GM21447 (cell line): Measurements from ENCODE around the gene GRHL3.

Experiments
- ATAC-seq: cut with Tn5 transposase; IDR thresholded peaks from one replicate; pipeline ENCODE4 v1.9.1; 2021; ENCODE audit not compliant: unreplicated experiment

Gene GRHL3

DNA sequence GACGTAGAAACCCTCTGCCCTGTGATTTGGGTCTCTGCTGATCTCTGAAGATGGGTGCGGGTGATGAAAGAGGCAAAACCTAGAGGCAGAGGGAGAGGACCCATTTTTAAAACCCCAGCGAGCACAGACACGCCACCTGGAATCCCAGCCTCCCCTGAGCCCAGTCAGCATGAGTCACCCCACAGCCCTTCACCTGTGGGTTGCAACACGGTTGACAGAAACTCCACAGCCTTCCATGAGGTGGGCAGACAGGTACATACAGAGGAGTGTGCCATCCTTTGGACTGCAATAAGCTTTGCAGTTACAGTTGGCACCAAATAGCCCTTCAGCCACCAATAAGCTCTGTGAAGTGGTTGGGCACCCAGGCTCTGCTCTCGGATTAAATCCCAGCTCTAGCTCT, 2.1 kb upstream of the GRHL3 start:
- no peak for ATAC-seq

DNA sequence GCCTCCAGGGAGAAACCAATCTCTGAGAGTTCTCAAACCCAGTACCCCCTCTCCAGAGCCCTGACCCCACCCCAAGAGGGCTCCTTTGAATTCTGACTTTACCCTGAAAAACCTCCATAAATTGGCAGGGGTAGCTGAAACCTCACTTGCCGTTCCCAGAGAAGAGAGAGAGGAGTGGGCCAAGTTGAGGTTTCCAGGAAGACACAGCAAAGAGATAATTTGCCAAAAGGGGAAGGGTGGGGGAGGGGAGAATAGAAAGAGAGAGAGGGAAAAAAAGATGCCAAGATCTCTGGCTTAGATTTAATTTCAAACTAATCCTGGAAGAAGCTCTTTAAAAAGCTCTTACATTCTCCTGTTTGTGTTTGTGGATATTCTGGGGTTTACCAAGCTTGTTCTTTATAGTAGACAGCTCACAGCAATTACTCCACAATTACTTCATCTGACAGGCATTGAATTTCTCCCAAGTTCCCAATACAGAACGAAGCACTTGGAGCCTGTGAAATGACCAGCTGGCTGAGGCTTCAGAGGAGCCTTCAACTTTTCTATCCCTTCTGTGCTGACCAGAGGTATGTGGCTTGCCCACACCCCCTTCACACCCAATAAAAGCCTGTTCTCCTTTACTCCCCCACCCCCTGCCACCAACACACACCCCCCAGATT, 1.1 kb upstream of the GRHL3 start:
- ATAC-seq: no peak

DNA sequence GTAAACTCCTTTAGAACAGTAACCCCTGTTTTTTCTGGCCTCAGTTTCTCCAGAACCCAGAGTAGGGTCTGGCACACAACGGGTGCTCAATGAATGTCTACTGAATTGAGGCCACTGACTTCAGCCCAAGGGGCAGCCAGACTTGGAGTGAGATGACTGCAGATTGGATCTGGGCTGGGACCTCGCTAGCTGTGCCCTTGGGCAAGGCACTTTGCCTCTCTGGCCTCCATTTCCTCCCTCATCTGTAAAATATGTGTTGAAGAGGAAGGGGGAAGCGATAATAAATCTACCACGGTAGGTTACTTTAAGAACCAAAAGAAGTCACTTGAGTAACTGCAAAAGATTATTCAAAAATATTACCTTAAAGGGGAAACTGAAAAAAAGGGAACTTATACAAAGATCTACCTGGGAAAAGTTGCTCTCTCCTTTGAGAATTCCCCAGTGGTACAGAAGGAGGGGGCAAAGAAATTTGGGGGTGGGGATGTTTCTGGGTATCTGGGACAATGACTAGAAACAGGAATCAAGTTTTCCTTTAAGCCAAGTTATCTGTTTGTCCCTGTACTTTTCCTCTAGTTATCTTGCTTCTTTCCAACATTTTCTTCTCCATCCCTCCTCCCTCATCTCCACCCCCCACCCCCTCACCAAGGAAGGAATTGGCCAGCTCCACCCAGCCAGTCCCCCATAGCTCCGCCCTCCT, 394 bp upstream of the GRHL3 start:
- ATAC-seq: no peak

DNA sequence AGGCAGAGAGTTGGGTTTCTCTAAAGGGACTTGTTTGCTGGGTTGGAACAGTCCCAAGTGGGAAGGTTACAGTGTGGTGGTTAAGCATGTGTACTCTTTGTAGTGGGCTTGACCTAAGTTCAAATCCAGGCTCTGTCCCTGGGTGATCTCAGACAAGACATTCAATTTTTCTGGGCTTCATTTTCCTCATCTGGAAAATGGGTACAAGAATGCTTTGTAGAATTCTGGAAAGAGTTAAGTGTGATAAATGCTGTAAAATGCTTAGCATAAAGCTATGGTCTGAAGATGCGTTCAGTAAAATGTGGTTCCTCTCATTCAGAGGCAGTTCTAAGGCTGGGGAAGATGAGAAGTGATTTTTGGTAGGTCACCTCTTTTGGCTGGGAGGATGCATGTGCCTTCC, 805 bp downstream of the GRHL3 start:
- no peak for ATAC-seq

DNA sequence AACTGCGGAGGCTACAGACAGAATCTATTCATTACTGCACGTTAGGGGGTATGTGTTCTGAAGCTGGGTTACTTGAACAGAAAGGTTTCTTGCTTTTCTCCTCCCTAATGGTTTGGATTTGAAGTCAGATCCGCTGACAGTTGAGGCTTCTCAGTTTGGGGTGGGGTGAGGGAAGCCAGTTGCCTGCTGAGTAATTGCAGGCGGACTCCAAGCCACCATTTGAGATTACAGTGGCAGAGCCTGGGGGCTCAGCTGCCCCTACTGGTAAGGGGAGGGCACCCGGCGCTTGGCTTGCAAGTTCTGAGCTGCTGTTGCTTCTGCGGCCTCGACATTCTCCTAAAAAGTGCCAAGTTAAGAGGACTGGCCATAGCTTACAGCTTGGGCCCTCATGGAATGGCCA, 2.0 kb downstream of the GRHL3 start:
- ATAC-seq: no peak

DNA sequence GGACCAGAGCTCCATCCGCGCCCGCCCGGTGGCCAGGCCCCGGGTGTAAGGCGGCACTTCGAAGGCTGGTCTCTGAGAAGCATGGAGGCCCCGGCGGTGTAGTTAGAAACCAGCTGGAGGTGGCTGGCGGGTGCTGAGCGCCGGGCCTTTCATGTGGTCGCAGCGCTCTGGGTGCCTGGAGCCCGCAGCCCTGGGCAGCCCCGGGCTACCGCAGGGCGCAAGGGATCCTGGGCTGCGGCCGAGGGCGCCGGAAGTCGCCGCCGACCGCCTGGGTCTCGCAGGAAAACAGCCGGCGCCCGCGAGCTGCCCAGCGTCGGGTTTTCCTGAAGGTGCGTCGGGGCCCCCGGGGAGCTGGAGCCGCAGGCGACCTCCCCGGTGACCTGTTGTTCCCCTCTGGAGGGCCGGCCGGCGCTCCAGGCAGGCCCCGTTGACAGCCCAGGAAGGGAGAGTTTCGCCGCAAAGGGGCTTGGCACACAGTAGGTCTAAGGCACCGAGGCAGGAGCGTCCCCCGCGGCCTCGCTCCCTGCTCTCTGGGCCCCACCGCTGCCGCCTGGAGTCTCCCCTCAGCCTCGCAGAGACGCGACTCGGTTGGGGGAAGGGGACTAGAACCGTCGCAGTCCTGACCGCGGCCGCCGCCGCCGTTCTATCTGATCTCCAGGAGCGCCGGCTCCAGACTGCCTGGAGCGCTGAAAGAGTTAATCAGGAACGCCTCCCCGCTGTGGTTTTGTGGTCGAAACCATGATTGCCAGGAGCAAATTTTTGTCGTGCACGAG, 2.7 kb downstream of the GRHL3 start:
- no peak for ATAC-seq

DNA sequence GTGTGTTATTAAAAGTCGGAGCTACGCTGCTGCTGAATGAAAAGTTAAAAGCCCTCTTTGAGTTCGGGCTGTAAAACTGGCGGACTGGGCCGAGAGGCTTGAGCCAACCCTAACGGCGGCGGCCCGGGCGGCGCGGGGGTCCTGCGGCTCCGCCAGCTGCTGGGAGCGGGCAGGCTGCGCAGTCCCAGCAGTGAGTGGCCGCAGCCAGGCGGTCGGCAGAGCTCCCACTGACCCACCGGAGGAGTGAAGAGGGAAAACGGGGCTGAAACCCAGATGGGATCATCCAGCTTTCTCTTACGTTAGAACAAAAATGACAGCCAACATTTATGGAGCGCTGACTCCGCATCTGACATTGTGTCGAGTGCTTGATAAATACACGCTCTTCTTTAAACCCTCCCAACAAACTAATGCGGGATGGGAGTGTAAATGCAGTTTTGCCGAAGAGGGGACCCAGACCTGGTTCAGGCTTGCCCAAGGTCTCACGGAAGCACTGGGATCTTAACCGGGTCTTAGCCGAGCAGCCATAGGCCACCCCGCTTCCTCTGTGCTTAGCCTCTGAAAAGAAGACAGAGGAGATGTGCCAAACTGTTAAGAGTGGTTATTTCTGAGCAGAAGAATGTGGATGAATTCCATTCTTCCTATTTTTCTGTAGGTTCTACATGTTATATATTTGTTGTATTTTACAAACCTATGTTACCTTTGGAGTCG, 3.5 kb downstream of the GRHL3 start:
- ATAC-seq: no peak

DNA sequence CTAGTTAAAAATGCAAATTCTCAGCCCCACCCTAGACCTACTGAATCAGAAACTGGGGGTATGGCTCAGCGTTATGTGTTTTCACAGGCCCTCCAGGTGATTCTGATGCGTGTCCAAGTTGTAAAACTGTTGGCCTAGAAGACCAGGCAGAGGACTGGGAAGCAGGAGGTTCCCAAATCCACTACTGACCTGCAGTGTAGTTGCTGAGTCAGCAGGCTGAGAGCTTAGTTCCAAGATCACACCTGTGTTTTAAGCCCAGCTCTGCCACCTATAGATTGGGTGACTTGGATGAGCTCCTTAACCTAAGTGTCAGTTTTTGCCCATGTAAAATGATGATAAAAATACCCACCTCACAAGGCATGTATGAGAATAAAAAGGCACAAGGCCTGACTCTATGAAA, 4.1 kb downstream of the GRHL3 start:
- no peak for ATAC-seq

DNA sequence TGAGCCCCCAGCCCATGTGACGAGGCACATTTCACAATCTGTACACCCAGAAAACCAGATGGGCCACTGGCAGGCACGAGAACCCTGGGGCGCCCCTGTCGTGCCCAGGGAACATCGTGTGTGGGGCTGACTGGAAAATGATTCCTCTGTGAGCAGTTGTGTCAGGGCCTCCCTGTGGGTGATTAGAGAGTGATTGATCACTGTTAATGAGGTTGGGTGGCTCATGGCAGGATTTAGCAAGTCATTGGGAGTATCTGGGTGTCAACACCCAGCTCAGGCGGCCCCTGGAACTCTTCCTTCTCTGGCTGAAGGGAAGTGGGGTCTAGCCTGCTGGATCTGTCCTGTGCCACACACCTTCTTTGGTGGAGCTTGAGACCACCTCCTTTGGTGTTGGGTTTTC, 5.7 kb downstream of the GRHL3 start:
- no peak for ATAC-seq

DNA sequence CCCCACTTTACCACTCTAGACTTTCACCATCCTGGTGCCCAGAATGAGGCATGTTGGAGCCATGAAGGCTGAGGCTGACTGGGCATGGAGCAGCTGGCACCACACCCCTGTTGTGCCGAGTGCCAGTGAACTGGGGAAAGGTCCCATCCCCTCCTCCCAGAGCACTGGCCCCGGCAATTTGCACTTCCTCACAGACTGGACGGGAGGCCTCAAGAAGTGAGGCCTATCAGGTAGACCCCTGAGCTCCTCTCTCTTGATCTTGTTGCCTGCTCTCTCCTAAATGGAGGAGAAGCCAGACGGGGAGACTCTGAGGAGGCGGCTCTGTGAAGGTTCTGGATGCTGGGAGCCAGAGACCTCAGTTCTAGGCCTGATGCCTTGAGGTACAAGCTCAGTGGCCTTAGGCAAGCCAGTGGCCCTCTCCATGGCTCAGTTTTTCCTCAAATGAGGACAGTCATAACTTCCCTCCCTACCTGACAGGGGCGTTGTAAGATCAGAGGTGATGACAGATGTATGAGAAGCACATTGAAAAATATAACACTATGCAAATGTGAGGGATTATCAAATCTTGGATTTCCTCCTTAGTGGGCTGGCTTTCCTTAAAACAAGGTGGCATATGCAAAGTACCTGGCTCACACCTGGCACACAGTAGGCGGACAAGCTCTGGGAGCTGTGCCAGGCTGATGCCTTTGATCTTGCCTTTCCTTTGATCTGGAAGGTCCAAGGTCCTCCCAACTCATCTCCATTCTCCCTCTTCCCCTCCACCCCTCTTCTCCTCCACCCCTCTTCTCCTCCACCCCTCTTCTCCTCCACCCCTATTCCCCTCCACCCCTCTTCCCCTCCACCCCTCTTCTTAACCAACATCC, 6.7 kb downstream of the GRHL3 start:
- ATAC-seq: no peak

DNA sequence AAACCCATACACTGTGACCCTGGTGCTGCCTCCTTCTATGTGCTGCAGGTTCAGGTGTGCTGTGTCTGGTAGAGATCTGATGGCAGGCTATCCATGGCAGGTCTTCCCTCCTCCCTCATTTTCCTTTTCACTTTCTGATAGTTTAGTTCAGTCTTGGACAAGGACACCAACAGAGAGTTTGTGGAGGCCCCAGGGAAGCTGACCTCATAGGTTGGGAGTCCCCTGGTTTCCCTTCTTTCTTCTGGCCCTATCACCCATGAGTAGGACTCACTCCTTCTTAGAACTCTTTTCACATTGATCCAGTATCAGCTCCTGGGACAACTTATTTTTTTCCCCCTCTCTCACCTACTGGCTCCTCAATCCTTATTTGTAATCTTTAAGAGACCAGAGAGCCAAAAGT, 8.3 kb downstream of the GRHL3 start:
- no peak for ATAC-seq

DNA sequence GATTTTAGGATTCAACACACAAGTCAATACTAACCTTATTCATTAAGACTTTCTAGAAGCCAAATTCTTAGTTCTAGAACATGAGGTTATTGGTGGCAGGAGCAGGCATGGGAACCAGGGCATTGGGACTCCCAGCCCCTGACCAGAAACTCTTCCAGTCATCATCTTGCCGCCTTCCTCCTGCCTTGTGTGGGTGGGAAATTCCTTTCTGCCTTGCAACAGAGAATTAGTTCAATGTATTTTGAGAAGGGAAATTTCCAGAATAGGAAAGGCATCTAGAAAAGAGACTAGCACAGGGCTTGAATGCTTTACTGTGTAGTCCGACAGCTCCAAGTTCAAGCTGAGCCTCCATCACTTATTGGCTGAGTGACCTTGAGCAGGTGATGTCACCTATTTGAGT, 8.7 kb downstream of the GRHL3 start:
- ATAC-seq: no peak

DNA sequence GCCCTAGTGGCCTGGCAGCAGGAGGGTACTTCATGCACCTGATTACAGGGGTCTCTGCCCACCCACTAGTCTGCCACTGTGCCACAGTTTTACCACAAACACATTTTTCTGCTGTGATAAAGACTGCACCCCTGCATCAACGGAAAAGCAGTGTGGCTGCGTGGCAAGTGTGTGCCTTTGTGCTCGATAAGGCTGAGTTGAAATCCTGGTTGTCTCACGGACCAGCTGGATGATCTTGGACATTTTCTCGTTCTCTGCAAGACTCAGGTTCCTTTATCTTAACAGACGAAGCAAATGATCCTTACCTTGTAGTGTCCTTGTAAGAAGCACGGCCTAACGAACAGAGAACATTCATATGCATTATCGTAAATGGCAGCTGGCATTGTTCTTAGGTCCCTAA, 10.2 kb downstream of the GRHL3 start:
- no peak for ATAC-seq

DNA sequence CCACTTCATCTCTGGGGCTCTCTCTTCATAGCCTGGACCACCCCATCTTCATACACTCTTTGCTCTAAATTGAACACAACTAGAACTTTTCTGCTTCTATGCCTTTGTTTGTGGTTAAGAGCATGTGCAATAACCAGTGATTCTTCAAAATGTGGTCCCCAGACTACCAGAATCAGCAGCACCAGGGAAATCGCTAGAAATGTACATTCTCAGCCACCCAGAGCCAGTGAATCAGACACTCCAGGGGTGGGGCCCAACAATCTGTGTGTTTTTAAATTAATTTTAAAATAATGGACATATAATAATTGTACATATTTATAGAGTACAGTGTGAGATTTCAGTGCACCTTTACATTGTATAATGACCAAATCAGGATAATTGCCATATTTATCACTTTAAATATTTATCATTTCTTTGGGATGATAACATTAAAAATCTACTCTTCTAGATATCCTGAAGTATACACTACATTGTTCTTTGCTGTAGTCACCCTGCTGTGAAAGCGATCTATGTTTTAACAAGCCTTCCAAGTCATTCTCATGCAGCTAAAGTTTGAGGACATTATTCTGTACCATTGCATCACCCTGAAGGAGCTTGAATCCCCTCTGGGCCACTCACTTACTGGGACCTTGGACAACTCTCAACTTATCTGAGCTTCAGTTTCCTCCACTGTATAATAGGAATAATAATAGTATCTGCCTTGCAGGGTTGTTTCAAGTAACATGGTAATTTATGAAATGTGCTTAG, 10.8 kb downstream of the GRHL3 start:
- no peak for ATAC-seq

DNA sequence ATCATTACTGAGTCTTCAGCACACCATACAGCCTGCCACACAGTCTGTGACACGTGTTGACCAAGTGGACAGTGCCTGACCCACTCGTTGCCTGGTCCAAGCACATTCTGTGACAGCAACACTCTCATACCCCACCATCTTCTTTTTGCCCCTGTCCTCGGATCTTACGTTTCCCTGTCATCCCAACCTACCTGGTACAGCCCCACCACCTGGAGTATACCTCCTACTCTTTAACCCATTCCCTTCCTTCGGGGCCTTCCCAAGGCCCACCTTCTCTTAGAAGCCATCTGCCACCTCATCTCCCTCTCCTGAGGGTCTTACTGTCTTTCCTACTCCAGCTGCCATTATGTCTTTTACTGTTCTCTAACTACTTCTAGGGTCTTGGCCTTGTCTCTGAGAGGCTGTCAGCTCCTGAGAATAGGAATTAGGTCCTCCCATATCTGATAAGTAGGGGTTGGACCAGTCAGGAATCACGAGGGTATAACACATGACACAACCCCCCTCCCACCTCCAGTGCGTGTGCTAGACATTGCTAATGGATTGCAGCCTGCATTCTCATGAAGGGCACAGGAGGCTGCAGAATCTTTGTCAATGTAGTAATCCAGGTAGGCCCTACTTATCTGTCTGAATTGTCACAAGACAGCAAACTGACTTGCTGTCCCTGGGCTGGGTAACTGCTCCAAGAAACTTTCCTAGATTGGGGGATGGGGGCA, 13.0 kb downstream of the GRHL3 start:
- no peak for ATAC-seq

DNA sequence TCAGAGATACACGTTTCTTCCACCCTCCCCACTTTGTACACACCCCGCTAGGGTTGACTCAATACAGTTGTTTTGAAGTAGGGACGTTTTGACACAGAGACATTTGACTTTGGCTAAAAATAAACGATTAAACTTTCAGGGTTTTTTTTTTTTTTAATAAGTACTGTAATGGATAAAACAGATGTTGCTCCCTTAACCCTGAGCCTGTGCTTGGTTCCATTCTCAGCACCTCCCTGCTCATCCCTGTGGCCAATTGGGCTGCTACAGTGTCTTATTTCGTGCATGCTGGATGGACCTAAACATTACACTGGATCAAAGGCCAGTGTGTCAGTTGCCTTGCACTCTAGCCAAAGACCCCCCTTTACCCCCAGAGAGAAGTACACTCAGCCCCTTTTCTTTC, 16.9 kb downstream of the GRHL3 start:
- no peak for ATAC-seq

DNA sequence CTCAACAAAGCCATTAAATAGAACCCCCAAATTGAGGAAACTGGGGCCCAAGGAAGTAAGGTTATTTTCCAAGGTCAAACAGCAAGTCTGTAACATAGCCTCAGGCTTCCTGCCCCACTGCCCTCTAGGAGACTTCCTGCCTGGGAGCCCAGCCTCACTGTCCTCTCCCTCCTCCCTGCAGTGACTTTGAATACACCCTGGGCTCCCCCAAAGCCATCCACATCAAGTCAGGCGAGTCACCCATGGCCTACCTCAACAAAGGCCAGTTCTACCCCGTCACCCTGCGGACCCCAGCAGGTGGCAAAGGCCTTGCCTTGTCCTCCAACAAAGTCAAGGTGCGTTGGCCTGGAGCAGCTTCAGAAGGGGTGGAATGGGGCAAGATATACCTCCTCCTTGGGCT, 18.3 kb downstream of the GRHL3 start:
- ATAC-seq: no peak

DNA sequence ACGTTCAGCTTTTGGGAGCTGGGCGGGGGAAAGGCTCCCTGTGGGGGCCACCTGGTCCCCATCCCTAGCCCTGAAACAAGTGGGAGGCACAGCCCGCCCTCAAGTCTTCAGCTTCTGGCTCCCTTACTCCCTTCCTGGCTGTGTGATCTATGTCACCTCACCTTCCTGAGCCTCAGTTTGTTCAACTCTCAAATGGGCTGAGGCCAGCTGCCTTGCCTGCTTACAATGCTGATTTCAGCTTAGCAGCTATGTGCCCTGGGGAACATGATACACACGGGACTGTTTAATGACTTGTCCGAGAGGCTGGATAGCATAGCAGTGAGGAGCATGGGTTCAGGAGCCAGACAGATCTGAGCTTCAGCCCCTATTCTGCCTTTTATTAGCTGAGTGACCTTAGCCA, 19.3 kb downstream of the GRHL3 start:
- no peak for ATAC-seq

DNA sequence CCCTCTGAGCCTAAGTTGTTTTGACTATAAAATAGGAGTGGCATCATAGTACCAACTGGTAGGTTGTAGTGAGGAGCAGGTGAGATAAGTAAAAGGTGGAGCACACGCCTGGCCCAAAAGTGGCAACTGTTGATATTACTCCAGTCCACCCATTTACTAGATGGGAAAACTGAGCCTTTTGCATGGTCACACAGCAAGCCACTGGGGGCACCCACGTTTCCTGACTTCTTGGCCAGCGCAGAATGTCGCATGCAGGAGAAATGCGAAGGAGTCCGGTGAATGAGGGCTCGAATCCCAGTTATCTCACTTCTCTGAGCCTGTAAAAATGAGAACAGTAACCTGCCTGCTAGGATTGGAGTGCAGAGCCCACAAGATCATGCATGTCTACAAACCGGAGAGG, 20.8 kb downstream of the GRHL3 start:
- no peak for ATAC-seq
